ENCODE results near the gene OTOS. TPM values are rescaled to one million over a fixed set of nuclear protein-coding genes. Genes with fewer than 3 reads are reported as not detected.

Gene OTOS
- total and polyA plus RNA-seq, 2 of the 13 experiments (the other 11 are each of a cell fraction or from before 2014, with no cell fraction given): not detected

DNA sequence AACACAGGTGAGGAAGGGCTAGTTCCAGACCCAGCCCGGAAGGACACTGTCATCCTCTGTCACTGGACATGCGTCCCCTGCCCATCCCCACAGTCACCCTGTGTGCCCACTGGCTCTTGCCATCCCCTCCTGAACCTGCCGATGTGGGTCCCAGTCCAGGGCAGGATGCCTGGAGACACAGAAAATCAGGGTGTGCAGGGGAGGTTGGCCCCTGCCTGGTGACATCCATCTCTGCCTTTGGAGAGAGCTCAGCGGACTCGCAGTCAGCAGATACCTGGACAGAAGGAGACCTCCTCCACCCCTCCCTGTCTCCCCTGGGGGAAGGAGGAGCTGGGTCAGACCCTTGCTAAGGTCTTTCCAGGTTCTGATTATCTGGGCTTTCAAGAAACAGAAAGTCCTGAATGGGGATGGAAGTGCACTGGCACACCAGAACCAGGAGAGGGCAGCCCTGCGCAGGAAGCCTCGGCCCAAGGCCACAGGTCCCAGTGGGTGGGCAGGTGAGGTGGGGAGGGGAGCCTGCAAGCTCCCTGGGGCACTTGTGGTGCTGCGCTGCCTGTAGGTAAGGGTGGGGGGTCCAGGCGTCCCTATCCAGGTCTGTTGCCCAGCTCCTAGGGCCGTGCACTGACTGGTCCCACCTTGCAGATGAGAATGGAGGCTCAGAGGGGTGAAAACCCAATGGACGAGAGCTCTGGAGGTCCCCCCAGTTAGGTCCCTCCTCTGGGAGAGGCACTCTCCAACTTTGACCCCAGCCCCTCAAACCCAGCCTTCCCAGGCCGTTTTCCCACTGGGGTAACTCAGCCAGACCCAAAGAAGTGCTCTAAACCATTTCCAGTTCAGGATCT lies 9.7 kb upstream of the OTOS start (continued):
- TF ChIP-seq SALL2 (CRISPR knock-in tag; IDR thresholded peaks at IDR 0.05): no peak
- no peak for TF ChIP-seq ATF7-NPFF (CRISPR knock-in tag; IDR thresholded peaks at IDR 0.05; ENCODE audit: low read depth)
- TF ChIP-seq ZNF329 (CRISPR knock-in tag; IDR thresholded peaks at IDR 0.05; ENCODE audit: low read depth): no peak
- TF ChIP-seq, protein P1, sequence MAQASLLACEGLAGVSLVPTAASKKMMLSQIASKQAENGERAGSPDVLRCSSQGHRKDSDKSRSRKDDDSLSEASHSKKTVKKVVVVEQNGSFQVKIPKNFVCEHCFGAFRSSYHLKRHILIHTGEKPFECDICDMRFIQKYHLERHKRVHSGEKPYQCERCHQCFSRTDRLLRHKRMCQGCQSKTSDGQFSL (CRISPR knock-in tag; IDR thresholded peaks at IDR 0.05): 0 out of 2 replicates have a peak, but pooled peaks have one; percentile 12
- TF ChIP-seq ETV5 (CRISPR knock-in tag; IDR thresholded peaks at IDR 0.05; ENCODE audit: borderline replicate concordance): peak; percentile 28; the same call in 1 of the 2 replicates
- TF ChIP-seq, protein P2, sequence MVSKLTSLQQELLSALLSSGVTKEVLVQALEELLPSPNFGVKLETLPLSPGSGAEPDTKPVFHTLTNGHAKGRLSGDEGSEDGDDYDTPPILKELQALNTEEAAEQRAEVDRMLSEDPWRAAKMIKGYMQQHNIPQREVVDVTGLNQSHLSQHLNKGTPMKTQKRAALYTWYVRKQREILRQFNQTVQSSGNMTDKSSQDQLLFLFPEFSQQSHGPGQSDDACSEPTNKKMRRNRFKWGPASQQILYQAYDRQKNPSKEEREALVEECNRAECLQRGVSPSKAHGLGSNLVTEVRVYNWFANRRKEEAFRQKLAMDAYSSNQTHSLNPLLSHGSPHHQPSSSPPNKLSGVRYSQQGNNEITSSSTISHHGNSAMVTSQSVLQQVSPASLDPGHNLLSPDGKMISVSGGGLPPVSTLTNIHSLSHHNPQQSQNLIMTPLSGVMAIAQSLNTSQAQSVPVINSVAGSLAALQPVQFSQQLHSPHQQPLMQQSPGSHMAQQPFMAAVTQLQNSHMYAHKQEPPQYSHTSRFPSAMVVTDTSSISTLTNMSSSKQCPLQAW (CRISPR knock-in tag; IDR thresholded peaks at IDR 0.05): 0 out of 2 replicates have a peak, but pooled peaks have one; percentile 32
- TF ChIP-seq ZNF644 (CRISPR knock-in tag; IDR thresholded peaks at IDR 0.05; ENCODE audit: low read depth): no peak
- TF ChIP-seq, protein P3, sequence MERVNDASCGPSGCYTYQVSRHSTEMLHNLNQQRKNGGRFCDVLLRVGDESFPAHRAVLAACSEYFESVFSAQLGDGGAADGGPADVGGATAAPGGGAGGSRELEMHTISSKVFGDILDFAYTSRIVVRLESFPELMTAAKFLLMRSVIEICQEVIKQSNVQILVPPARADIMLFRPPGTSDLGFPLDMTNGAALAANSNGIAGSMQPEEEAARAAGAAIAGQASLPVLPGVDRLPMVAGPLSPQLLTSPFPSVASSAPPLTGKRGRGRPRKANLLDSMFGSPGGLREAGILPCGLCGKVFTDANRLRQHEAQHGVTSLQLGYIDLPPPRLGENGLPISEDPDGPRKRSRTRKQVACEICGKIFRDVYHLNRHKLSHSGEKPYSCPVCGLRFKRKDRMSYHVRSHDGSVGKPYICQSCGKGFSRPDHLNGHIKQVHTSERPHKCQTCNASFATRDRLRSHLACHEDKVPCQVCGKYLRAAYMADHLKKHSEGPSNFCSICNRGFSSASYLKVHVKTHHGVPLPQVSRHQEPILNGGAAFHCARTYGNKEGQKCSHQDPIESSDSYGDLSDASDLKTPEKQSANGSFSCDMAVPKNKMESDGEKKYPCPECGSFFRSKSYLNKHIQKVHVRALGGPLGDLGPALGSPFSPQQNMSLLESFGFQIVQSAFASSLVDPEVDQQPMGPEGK (CRISPR knock-in tag; IDR thresholded peaks at IDR 0.05): peak; percentile 59; the same call in 1 of the 2 replicates
- TF ChIP-seq KAT2B (IDR thresholded peaks at IDR 0.05; ENCODE audit: borderline replicate concordance, low read depth, low read length): no peak
- no peak for TF ChIP-seq ZNF567 (CRISPR knock-in tag; IDR thresholded peaks at IDR 0.05; ENCODE audit: borderline replicate concordance)
- peak; percentile 72 for TF ChIP-seq RAD21 (CRISPR knock-in tag; IDR thresholded peaks at IDR 0.05)
- no peak for TF ChIP-seq NCOA2 (CRISPR knock-in tag; IDR thresholded peaks at IDR 0.05)
- TF ChIP-seq TEAD3 (CRISPR knock-in tag; optimal IDR thresholded peaks at IDR 0.05; ENCODE audit: borderline replicate concordance): peak; percentile 5
- TF ChIP-seq, protein P4, sequence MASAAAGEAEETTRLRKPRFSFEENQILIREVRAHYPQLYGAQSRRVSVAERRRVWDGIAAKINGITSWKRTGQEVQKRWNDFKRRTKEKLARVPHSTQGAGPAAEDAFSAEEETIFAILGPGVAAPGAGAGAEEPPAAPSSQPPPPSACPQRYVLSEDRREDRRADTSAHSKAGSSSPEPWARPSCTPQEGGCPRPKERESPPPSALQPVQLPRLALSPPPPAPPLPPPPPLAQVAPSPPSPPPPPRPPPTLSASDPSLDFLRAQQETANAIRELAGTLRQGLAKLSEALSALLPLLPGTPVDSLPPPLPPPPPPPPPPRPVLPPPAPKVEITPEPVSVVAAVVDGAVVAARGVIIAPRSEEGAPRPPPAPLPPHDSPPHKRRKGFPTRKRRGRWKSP (CRISPR knock-in tag; IDR thresholded peaks at IDR 0.05): no peak
- TF ChIP-seq SIX4 (CRISPR knock-in tag; IDR thresholded peaks at IDR 0.05): no peak
- TF ChIP-seq MAZ (IDR thresholded peaks at IDR 0.05; ENCODE audit: borderline replicate concordance, low read depth, low read length): 0 out of 2 replicates have a peak, but pooled peaks have one; percentile 52
- no peak for TF ChIP-seq MAZ (CRISPR knock-in tag; IDR thresholded peaks at IDR 0.05; ENCODE audit: low read depth)
- no peak for TF ChIP-seq SMARCE1 (IDR thresholded peaks at IDR 0.05; ENCODE audit: borderline replicate concordance)
- no peak for TF ChIP-seq SKI (IDR thresholded peaks at IDR 0.05; ENCODE audit: partially characterized antibody)
- TF ChIP-seq ZBTB21 (CRISPR knock-in tag; IDR thresholded peaks at IDR 0.05): no peak
- TF ChIP-seq, protein P5, sequence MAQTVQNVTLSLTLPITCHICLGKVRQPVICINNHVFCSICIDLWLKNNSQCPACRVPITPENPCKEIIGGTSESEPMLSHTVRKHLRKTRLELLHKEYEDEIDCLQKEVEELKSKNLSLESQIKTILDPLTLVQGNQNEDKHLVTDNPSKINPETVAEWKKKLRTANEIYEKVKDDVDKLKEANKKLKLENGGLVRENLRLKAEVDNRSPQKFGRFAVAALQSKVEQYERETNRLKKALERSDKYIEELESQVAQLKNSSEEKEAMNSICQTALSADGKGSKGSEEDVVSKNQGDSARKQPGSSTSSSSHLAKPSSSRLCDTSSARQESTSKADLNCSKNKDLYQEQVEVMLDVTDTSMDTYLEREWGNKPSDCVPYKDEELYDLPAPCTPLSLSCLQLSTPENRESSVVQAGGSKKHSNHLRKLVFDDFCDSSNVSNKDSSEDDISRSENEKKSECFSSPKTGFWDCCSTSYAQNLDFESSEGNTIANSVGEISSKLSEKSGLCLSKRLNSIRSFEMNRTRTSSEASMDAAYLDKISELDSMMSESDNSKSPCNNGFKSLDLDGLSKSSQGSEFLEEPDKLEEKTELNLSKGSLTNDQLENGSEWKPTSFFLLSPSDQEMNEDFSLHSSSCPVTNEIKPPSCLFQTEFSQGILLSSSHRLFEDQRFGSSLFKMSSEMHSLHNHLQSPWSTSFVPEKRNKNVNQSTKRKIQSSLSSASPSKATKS (CRISPR knock-in tag; IDR thresholded peaks at IDR 0.05): no peak
- TF ChIP-seq ZNF234 (CRISPR knock-in tag; conservative IDR thresholded peaks at IDR 0.05): no peak
- no peak for TF ChIP-seq MYC (CRISPR knock-in tag; IDR thresholded peaks at IDR 0.05; ENCODE audit: borderline replicate concordance)
